Esophagus muscularis mucosa (tissue), 4 donors: Measurements from ENCODE around the gene LCP2. TPM values are rescaled to one million over a fixed set of nuclear protein-coding genes. Genes with fewer than 3 reads are reported as not detected.

ENCODE experiments used
- DNase-seq: peaks from one replicate; pipeline ENCODE4 v3.0.0-alpha.2; 2017; ENCODE audit errors: extremely low spot score
- H3K27ac ChIP-seq, 4 donors: fragments of 200-600 bp; sonication (generic); replicated peaks in 1 of 4; 1 replicate in 3 of 4; 2 replicates in 1 of 4; pipeline ENCODE4 v1.5.1; 2016 to 2019; ENCODE audit warnings: mild to moderate bottlenecking in 1 of 4
- H3K27me3 ChIP-seq, 4 donors: fragments of 200-600 bp; sonication (generic); one replicate each; pipeline versions ENCODE4 v1.5.1 to v1.6.0; 2016 to 2019
- H3K36me3 ChIP-seq, 4 donors: fragments of 200-600 bp; sonication (generic); one replicate each; pipeline ENCODE4 v1.5.1; 2016 to 2019
- H3K4me1 ChIP-seq, 4 donors: fragments of 200-600 bp; sonication (generic); one replicate each; pipeline ENCODE4 v1.5.1; 2016 to 2019
- H3K4me3 ChIP-seq, 4 donors: fragments of 200-600 bp; sonication (generic); 1 replicate in 2 of 4; 2 replicates in 2 of 4; pipeline ENCODE4 v1.5.1; 2016 to 2019; ENCODE audit warnings: mild to moderate bottlenecking in 4 of 4, moderate library complexity in 1 of 4
- H3K9me3 ChIP-seq, 4 donors: fragments of 200-600 bp; sonication (generic); 1 replicate in 3 of 4; 2 replicates in 1 of 4; pipeline ENCODE4 v1.5.1; 2016 to 2019
- CTCF ChIP-seq, 3 experiments: fragments of 200-600 bp in 2 of 3; fragments of 450-650 bp in 1 of 3; sonication (generic) in 2 of 3; IDR thresholded peaks; one replicate each; pipeline ENCODE4 v1.5.1; 2017 to 2019; ENCODE audit warnings: antibody characterized with exemption in 3 of 3, mild to moderate bottlenecking in 2 of 3, moderate library complexity in 1 of 3
- EP300 ChIP-seq: sonication (generic); formaldehyde crosslinking; IDR thresholded peaks from one replicate; pipeline ENCODE4 v1.6.1; 2017; ENCODE audit warnings: antibody characterized with exemption
- POLR2A ChIP-seq: fragments of 450-650 bp; IDR thresholded peaks from one replicate; pipeline ENCODE4 v1.6.1; 2017; ENCODE audit warnings: antibody characterized with exemption, moderate library complexity, mild to moderate bottlenecking, low read depth
- POLR2AphosphoS5 ChIP-seq, 2 donors: sonication (generic); formaldehyde crosslinking; IDR thresholded peaks; one replicate each; pipeline ENCODE4 v1.6.1; 2017; ENCODE audit warnings: antibody characterized with exemption in 2 of 2
- WGBS: methylation state at CpG from one replicate; pipeline ENCODE4 v1.1.5; 2018; 5-methylcytosine and 5-hydroxymethylcytosine counted together
- intact Hi-C: fragments of 100-400 bp; cut with DNase I; formaldehyde crosslinking; loops from one replicate; pipeline ENCODE4 v1.15.1; 2023
- total RNA-seq, 4 donors: library from RNA; depleted of rRNA; stranded (reverse); fragments of >200 nt; gene quantifications; one replicate each; pipeline versions ENCODE4 v1.1.0 to v1.2.1, GENCODE V29; 2016

LCP2 gene
- total RNA-seq, 4 donors from 2014 or later = 6.8 to 20.4 (median 9.0) TPM

GRCh38 chr5:170206958-170207357 is 90.6 kb downstream of the LCP2 start:
- no peaks in the 10 kb centered on the region for H3K27me3 ChIP-seq
- H3K9me3 ChIP-seq = no peaks in the 10 kb centered on the region
- intact Hi-C loops = no loop called here
- H3K4me3 ChIP-seq = no peak overlapping the region
- DNase-seq = no peak
- H3K27ac ChIP-seq = no peak overlapping the region
- TF ChIP-seq EP300 (no peak), POLR2A (no peak), CTCF (IDR thresholded peaks at IDR 0.05) (no peak), POLR2AphosphoS5 (IDR thresholded peaks at IDR 0.05) (no peak)
- no peaks in the 10 kb centered on the region for H3K36me3 ChIP-seq
- H3K4me1 ChIP-seq = no peaks in the 10 kb centered on the region
- 87% methylated on average over 8 of the region's 8 CpGs for WGBS

- Histone ChIP-seq H3K27me3 (no peaks in the 10 kb centered on the region), H3K4me3 (no peak overlapping the region), H3K27ac (no peak overlapping the region), H3K4me1 (no peaks in the 10 kb centered on the region), H3K36me3 (no peaks in the 10 kb centered on the region), H3K9me3 (no peaks in the 10 kb centered on the region)
- DNase-seq = no peak
- WGBS = 36% methylated on average over 3 of the region's 3 CpGs
- TF ChIP-seq CTCF (IDR thresholded peaks at IDR 0.05) = no peak
- TF ChIP-seq POLR2A = no peak
- no peak for TF ChIP-seq POLR2AphosphoS5 (IDR thresholded peaks at IDR 0.05)
- no peak for TF ChIP-seq EP300
- intact Hi-C loops = no loop called here
These were observed 91.4 kb downstream of the LCP2 start for GRCh38 chr5:170206216-170206615.

- DNase-seq = no peak
- Histone ChIP-seq H3K4me1 (no peaks in the 10 kb centered on the region), H3K9me3 (no peaks in the 10 kb centered on the region), H3K27me3 (no peaks in the 10 kb centered on the region), H3K4me3 (no peak overlapping the region), H3K36me3 (no peaks in the 10 kb centered on the region), H3K27ac (no peak overlapping the region)
- intact Hi-C loops = no loop called here
- WGBS = 74% methylated on average over 5 of the region's 5 CpGs
- TF ChIP-seq CTCF (IDR thresholded peaks at IDR 0.05) (no peak), POLR2A (no peak), POLR2AphosphoS5 (IDR thresholded peaks at IDR 0.05) (no peak), EP300 (no peak)
These were observed 93.4 kb downstream of the LCP2 start for GRCh38 chr5:170204202-170204601.

- Histone ChIP-seq H3K27me3 (no peaks in the 10 kb centered on the region), H3K4me3 (no peak overlapping the region), H3K9me3 (no peaks in the 10 kb centered on the region), H3K4me1 (no peaks in the 10 kb centered on the region), H3K27ac (no peak overlapping the region), H3K36me3 (no peaks in the 10 kb centered on the region)
- TF ChIP-seq EP300 = no peak
- TF ChIP-seq POLR2AphosphoS5 (IDR thresholded peaks at IDR 0.05) = no peak
- TF ChIP-seq POLR2A = no peak
- TF ChIP-seq CTCF (IDR thresholded peaks at IDR 0.05) = no peak
- WGBS = 46% methylated on average over 2 of the region's 2 CpGs
- intact Hi-C loops = no loop called here
- no peak for DNase-seq
These were observed 95.5 kb downstream of the LCP2 start for GRCh38 chr5:170202117-170202516.

DNA sequence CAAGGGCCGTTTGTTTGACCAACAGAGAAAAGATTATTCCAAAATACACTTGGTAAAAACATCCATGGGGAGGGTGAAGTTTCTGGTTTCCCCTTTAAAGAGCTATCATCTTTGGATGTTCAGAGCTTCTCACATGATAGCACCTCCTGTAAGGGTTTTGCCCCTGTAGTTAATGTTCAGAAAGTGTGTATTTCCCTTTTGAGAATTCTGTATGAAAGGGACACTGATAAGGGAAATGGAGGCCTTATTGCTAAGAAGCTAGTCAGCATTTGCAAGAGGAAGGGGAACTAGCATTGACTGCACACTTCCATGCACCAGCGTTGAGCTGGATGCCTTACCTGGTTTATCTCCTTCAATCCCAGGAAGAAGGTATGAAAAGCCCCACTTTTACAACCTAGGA is 96.3 kb downstream of the LCP2 start:
- intact Hi-C loops = no loop called here
- no peaks in the 10 kb centered on the region for H3K27me3 ChIP-seq
- H3K36me3 ChIP-seq = no peaks in the 10 kb centered on the region
- TF ChIP-seq CTCF (IDR thresholded peaks at IDR 0.05) (no peak), EP300 (no peak), POLR2AphosphoS5 (IDR thresholded peaks at IDR 0.05) (no peak), POLR2A (no peak)
- 72% methylated on average over 2 of the region's 2 CpGs for WGBS
- H3K9me3 ChIP-seq = no peaks in the 10 kb centered on the region
- DNase-seq = no peak
- H3K4me1 ChIP-seq = no peaks in the 10 kb centered on the region
- no peak overlapping the region for H3K27ac ChIP-seq
- H3K4me3 ChIP-seq = no peak overlapping the region
